ENCODE results near the gene TMEM33. TPM values are rescaled to one million over a fixed set of nuclear protein-coding genes. Genes with fewer than 3 reads are reported as not detected.

TMEM33 gene
- 20.2 TPM for polyA plus RNA-seq (2012; ENCODE audit: insufficient read length, low read depth)

- TF ChIP-seq POLR2AphosphoS5 (IDR thresholded peaks at IDR 0.05; ENCODE audit: low read depth, low read length) = peak; percentile 91
- no peak for TF ChIP-seq REST (IDR thresholded peaks at IDR 0.05; ENCODE audit: insufficient read depth in 1 of 2, low read depth in 2 of 2, low read length in 2 of 2)
- TF ChIP-seq TAF1 (IDR thresholded peaks at IDR 0.05; ENCODE audit: borderline replicate concordance, insufficient read depth, low read length) = peak; percentile 75; the same call in 1 of the 2 replicates
- TF ChIP-seq FOXP2 (optimal IDR thresholded peaks at IDR 0.05; ENCODE audit: borderline replicate concordance, extremely low read depth, extremely low read length, insufficient read depth) = peak; percentile 36
- TF ChIP-seq SIN3A (IDR thresholded peaks at IDR 0.05; ENCODE audit: borderline replicate concordance, insufficient read depth, low read length) = peak; percentile 39; the same call in 1 of the 2 replicates
Observed at GRCh38 chr4:41934901-41935651, at the start of gene TMEM33. TMEM33 (plus strand) TSS chr4:41935429; CDS start chr4:41935485, 56 bp downstream.

GRCh38 chr4:41885456-41885855, 49.8 kb upstream of the TMEM33 start:
- TF ChIP-seq TAF1 (IDR thresholded peaks at IDR 0.05; ENCODE audit: borderline replicate concordance, insufficient read depth, low read length) = no peak

- TF ChIP-seq SIN3A (IDR thresholded peaks at IDR 0.05; ENCODE audit: borderline replicate concordance, insufficient read depth, low read length) = no peak
Observed at GRCh38 chr4:41887277-41887676, 48.0 kb upstream of the TMEM33 start.

- no peak for TF ChIP-seq REST (IDR thresholded peaks at IDR 0.05; ENCODE audit: insufficient read depth in 1 of 2, low read depth in 2 of 2, low read length in 2 of 2)
- no peak for TF ChIP-seq SIN3A (IDR thresholded peaks at IDR 0.05; ENCODE audit: borderline replicate concordance, insufficient read depth, low read length)
- no peak for TF ChIP-seq TAF1 (IDR thresholded peaks at IDR 0.05; ENCODE audit: borderline replicate concordance, insufficient read depth, low read length)
- no peak for TF ChIP-seq POLR2AphosphoS5 (IDR thresholded peaks at IDR 0.05; ENCODE audit: low read depth, low read length)
- no peak for TF ChIP-seq FOXP2 (optimal IDR thresholded peaks at IDR 0.05; ENCODE audit: borderline replicate concordance, extremely low read depth, extremely low read length, insufficient read depth)
Observed at GRCh38 chr4:41887821-41888686, 47.2 kb upstream of the TMEM33 start.

GRCh38 chr4:41888687-41889074, 46.5 kb upstream of the TMEM33 start:
- TF ChIP-seq TAF1 (IDR thresholded peaks at IDR 0.05; ENCODE audit: borderline replicate concordance, insufficient read depth, low read length) = no peak
- TF ChIP-seq SIN3A (IDR thresholded peaks at IDR 0.05; ENCODE audit: borderline replicate concordance, insufficient read depth, low read length) = no peak
- TF ChIP-seq FOXP2 (optimal IDR thresholded peaks at IDR 0.05; ENCODE audit: borderline replicate concordance, extremely low read depth, extremely low read length, insufficient read depth) = no peak
- no peak for TF ChIP-seq POLR2AphosphoS5 (IDR thresholded peaks at IDR 0.05; ENCODE audit: low read depth, low read length)
- TF ChIP-seq REST (IDR thresholded peaks at IDR 0.05; ENCODE audit: insufficient read depth in 1 of 2, low read depth in 2 of 2, low read length in 2 of 2) = no peak

- TF ChIP-seq TAF1 (IDR thresholded peaks at IDR 0.05; ENCODE audit: borderline replicate concordance, insufficient read depth, low read length) (no peak), SIN3A (IDR thresholded peaks at IDR 0.05; ENCODE audit: borderline replicate concordance, insufficient read depth, low read length) (no peak), FOXP2 (optimal IDR thresholded peaks at IDR 0.05; ENCODE audit: borderline replicate concordance, extremely low read depth, extremely low read length, insufficient read depth) (no peak), REST (IDR thresholded peaks at IDR 0.05; ENCODE audit: insufficient read depth in 1 of 2, low read depth in 2 of 2, low read length in 2 of 2) (no peak), POLR2AphosphoS5 (IDR thresholded peaks at IDR 0.05; ENCODE audit: low read depth, low read length) (no peak)
Observed at GRCh38 chr4:41889317-41889716, 45.9 kb upstream of the TMEM33 start.
